OCI-LY1 (cell line): Measurements from ENCODE around the gene POLDIP2.

Source experiments
- EZH2 ChIP-seq: fragments of 200-600 bp; sonication (generic), shearing (Covaris generic); IDR thresholded peaks from 2 replicates; pipeline ENCODE4 v1.8.0; 2017; ENCODE audit warnings: borderline replicate concordance, mixed run types, mild to moderate bottlenecking, antibody characterized with exemption, low read length, moderate library complexity, mixed read lengths
- TF ChIP-seq, protein P1 (sequence below): fragments of 200-600 bp; sonication (generic), shearing (Covaris generic); IDR thresholded peaks from 2 replicates; pipeline ENCODE4 v1.5.1; 2017; ENCODE audit warnings: mild to moderate bottlenecking, antibody characterized with exemption, low read length, moderate library complexity, mixed read lengths

GRCh38 chr17:28381141-28381825 lies 24.0 kb upstream of the POLDIP2 start:
- TF ChIP-seq, protein P1, sequence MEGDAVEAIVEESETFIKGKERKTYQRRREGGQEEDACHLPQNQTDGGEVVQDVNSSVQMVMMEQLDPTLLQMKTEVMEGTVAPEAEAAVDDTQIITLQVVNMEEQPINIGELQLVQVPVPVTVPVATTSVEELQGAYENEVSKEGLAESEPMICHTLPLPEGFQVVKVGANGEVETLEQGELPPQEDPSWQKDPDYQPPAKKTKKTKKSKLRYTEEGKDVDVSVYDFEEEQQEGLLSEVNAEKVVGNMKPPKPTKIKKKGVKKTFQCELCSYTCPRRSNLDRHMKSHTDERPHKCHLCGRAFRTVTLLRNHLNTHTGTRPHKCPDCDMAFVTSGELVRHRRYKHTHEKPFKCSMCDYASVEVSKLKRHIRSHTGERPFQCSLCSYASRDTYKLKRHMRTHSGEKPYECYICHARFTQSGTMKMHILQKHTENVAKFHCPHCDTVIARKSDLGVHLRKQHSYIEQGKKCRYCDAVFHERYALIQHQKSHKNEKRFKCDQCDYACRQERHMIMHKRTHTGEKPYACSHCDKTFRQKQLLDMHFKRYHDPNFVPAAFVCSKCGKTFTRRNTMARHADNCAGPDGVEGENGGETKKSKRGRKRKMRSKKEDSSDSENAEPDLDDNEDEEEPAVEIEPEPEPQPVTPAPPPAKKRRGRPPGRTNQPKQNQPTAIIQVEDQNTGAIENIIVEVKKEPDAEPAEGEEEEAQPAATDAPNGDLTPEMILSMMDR = no peak
- no peak for TF ChIP-seq EZH2
